Neural cell (in vitro differentiated cells): Measurements from ENCODE around the gene CPE. TPM values are rescaled to one million over a fixed set of nuclear protein-coding genes. Genes with fewer than 3 reads are reported as not detected.

Source experiments
- H2AFZ ChIP-seq: fragments of 200-600, 300-800 bp; sonication (generic), shearing (Covaris generic); 2 replicates; pipeline ENCODE4 v1.6.0; 2014; ENCODE audit warnings: low read depth, mild to moderate bottlenecking, antibody characterized with exemption, low read length, moderate library complexity
- H3F3A ChIP-seq: fragments of 200-600 bp; shearing (Covaris generic); 2 replicates; pipeline ENCODE4 v1.6.1; 2016; ENCODE audit warnings: mild to moderate bottlenecking, moderate library complexity, mixed read lengths, antibody characterized with exemption, low read length; ENCODE audit not compliant: insufficient read depth, poor library complexity, severe bottlenecking
- H3K27ac ChIP-seq: fragments of 200-600, 300-800 bp; sonication (generic), shearing (Covaris generic); 2 replicates; pipeline ENCODE4 v1.5.1; 2014; ENCODE audit warnings: mild to moderate bottlenecking, low read length, moderate library complexity
- H3K27me3 ChIP-seq: fragments of 300-800, 200-600 bp; sonication (generic), shearing (Covaris generic); 2 replicates; pipeline ENCODE4 v1.6.0; 2014; ENCODE audit warnings: mild to moderate bottlenecking, low read depth, low read length, moderate library complexity; ENCODE audit not compliant: insufficient read depth
- H3K36me3 ChIP-seq: fragments of 300-800, 200-600 bp; sonication (generic), shearing (Covaris generic); 2 replicates; pipeline ENCODE4 v1.5.1; 2014; ENCODE audit warnings: mild to moderate bottlenecking, antibody characterized with exemption, low read length, moderate library complexity; ENCODE audit not compliant: insufficient read depth
- H3K4me2 ChIP-seq: fragments of 300-800, 200-600 bp; sonication (generic), shearing (Covaris generic); 2 replicates; pipeline ENCODE4 v1.6.0; 2014; ENCODE audit warnings: mild to moderate bottlenecking, low read length
- H3K4me3 ChIP-seq: fragments of 300-800, 200-600 bp; sonication (generic), shearing (Covaris generic); 2 replicates; pipeline ENCODE4 v1.5.1; 2014; ENCODE audit warnings: mild to moderate bottlenecking, low read length, moderate library complexity
- H3K79me2 ChIP-seq: fragments of 200-600 bp; shearing (Covaris generic); replicated peaks from 2 replicates; pipeline ENCODE4 v1.6.0; 2014; ENCODE audit warnings: mild to moderate bottlenecking, low read length, moderate library complexity; ENCODE audit not compliant: insufficient read depth
- H3K9ac ChIP-seq: fragments of 300-800, 200-600 bp; sonication (generic), shearing (Covaris generic); 2 replicates; pipeline ENCODE4 v1.6.1; 2016; ENCODE audit warnings: mild to moderate bottlenecking, low read length, mixed read lengths
- H3K9me2 ChIP-seq: fragments of 200-600 bp; shearing (Covaris generic); 2 replicates; pipeline ENCODE4 v1.6.1; 2016; ENCODE audit warnings: mild to moderate bottlenecking, low read length, mixed read lengths; ENCODE audit not compliant: insufficient read depth
- H3K9me3 ChIP-seq: fragments of 200-600, 300-800 bp; sonication (generic), shearing (Covaris generic); 2 replicates; pipeline ENCODE4 v1.6.1; 2016; ENCODE audit warnings: mild to moderate bottlenecking, mixed run types, low read length, moderate library complexity, mixed read lengths
- H4K20me1 ChIP-seq: fragments of 200-600 bp; shearing (Covaris generic); 2 replicates; pipeline ENCODE4 v1.6.1; 2016; ENCODE audit warnings: mild to moderate bottlenecking, mixed run types; ENCODE audit not compliant: insufficient read depth
- CTCF ChIP-seq: fragments of 450-650 bp; IDR thresholded peaks from 2 replicates; pipeline ENCODE4 v1.5.1; 2014; ENCODE audit warnings: antibody characterized with exemption, mild to moderate bottlenecking, moderate library complexity; ENCODE audit not compliant: poor library complexity, severe bottlenecking
- EP300 ChIP-seq: fragments of 450-650 bp; conservative IDR thresholded peaks from 2 replicates; pipeline ENCODE4 v1.6.1; 2014; ENCODE audit warnings: antibody characterized with exemption, mild to moderate bottlenecking, moderate library complexity; ENCODE audit not compliant: poor library complexity, severe bottlenecking
- EZH2 ChIP-seq: fragments of 200-600, 300-800 bp; shearing (Covaris generic), sonication (generic); IDR thresholded peaks from 2 replicates; pipeline ENCODE4 v1.6.1; 2014; ENCODE audit warnings: antibody characterized with exemption, low read length, borderline replicate concordance, mild to moderate bottlenecking; ENCODE audit not compliant: insufficient read depth, poor library complexity, severe bottlenecking
- MXI1 ChIP-seq: fragments of 450-650 bp; conservative IDR thresholded peaks from 2 replicates; pipeline ENCODE4 v1.6.1; 2014; ENCODE audit warnings: antibody characterized with exemption, mild to moderate bottlenecking; ENCODE audit not compliant: poor library complexity, severe bottlenecking
- POLR2AphosphoS5 ChIP-seq: IDR thresholded peaks from 2 replicates; pipeline ENCODE4 v1.6.1; 2012
- RAD21 ChIP-seq: fragments of 450-650 bp; conservative IDR thresholded peaks from 2 replicates; pipeline ENCODE4 v1.6.1; 2014; ENCODE audit warnings: antibody characterized with exemption, mild to moderate bottlenecking, moderate library complexity
- REST ChIP-seq: IDR thresholded peaks from 2 replicates; pipeline ENCODE4 v1.6.1; 2012; ENCODE audit warnings: borderline replicate concordance
- SMC3 ChIP-seq: fragments of 450-650 bp; conservative IDR thresholded peaks from 2 replicates; pipeline ENCODE4 v1.6.1; 2014; ENCODE audit warnings: antibody characterized with exemption, mild to moderate bottlenecking, moderate library complexity; ENCODE audit not compliant: poor library complexity
- TAF1 ChIP-seq: IDR thresholded peaks from 2 replicates; pipeline ENCODE4 v1.6.1; 2012; ENCODE audit warnings: low read depth
- polyA plus RNA-seq: library from polyadenylated mRNA; depleted of rRNA; stranded (reverse); fragments of >200 nt; gene quantifications from 2 replicates; pipeline ENCODE4 v1.2.3, GENCODE V29; 2014

The CPE gene
- polyA plus RNA-seq, 1 donor from 2014 or later = 678 TPM

GRCh38 chr4:165476214-165477098 is 97.6 kb downstream of the CPE start:
- no peaks in the 10 kb centered on the region for H3K9me3 ChIP-seq
- no peaks in the 10 kb centered on the region for H4K20me1 ChIP-seq
- H3K27me3 ChIP-seq = no peaks in the 10 kb centered on the region
- H3K9ac ChIP-seq = no peak overlapping the region
- peaks cover 5% of the 10 kb centered on the region for H3K79me2 ChIP-seq
- no peak overlapping the region for H3K4me2 ChIP-seq
- H3K9me2 ChIP-seq = no peaks in the 10 kb centered on the region
- H3K27ac ChIP-seq = no peak overlapping the region
- no peak overlapping the region for H2AFZ ChIP-seq
- H3K4me3 ChIP-seq = no peak overlapping the region
- H3F3A ChIP-seq = no peaks in the 10 kb centered on the region
- H3K36me3 ChIP-seq = peaks cover 36% of the 10 kb centered on the region
- TF ChIP-seq SMC3 (no peak), EP300 (no peak), REST (no peak), POLR2AphosphoS5 (no peak), MXI1 (no peak), CTCF (no peak), RAD21 (no peak), EZH2 (no peak), TAF1 (no peak)

- Histone ChIP-seq H3F3A (no peaks in the 10 kb centered on the region), H3K4me2 (no peak overlapping the region), H3K36me3 (peaks cover 25% of the 10 kb centered on the region), H3K79me2 (peaks cover 5% of the 10 kb centered on the region), H3K9ac (no peak overlapping the region), H3K4me3 (no peak overlapping the region), H3K27me3 (no peaks in the 10 kb centered on the region), H3K9me3 (no peaks in the 10 kb centered on the region), H3K9me2 (no peaks in the 10 kb centered on the region), H2AFZ (no peak overlapping the region), H4K20me1 (no peaks in the 10 kb centered on the region), H3K27ac (no peak overlapping the region)
- no peak for TF ChIP-seq EZH2
- TF ChIP-seq EP300 = no peak
- no peak for TF ChIP-seq CTCF
- TF ChIP-seq TAF1 = no peak
- TF ChIP-seq REST = no peak
- TF ChIP-seq SMC3 = no peak
- TF ChIP-seq POLR2AphosphoS5 = no peak
- no peak for TF ChIP-seq RAD21
- no peak for TF ChIP-seq MXI1
Observed at GRCh38 chr4:165477799-165478198, 99.0 kb downstream of the CPE start.
